ENCODE results near the gene CXCL10. TPM values are rescaled to one million over a fixed set of nuclear protein-coding genes. Genes with fewer than 3 reads are reported as not detected.
"Not testable (repeated sequence)": the region's sequence is repeated elsewhere in the genome, so short reads cannot be mapped to it uniquely, and the experiment has no call there.

Gene CXCL10
- total and polyA plus RNA-seq, 10 of the 15 experiments (the other 5 are each of a cell fraction or from before 2014, with no cell fraction given) = 0.46 to 19.5 (median 2.6) TPM

- H3K4me3 ChIP-seq; BruUV-seq (replicated peaks); H2AFZ ChIP-seq (ENCODE audit: control insufficient read depth, low read depth, low read length); POLR2A ChIA-PET; H3K4me2 ChIP-seq (ENCODE audit: control insufficient read depth, insufficient read depth); H3K9ac ChIP-seq (ENCODE audit: control insufficient read depth, insufficient read depth, low read length); H3K4me1 ChIP-seq (ENCODE audit: control insufficient read depth, insufficient read depth, low read length); H4K20me1 ChIP-seq (ENCODE audit: control insufficient read depth, insufficient read depth); FAIRE-seq; intact Hi-C loops (cut with micrococcal nuclease; ENCODE audit: unreplicated experiment); H3K9me3 ChIP-seq (replicated peaks; ENCODE audit: control insufficient read depth, insufficient read depth, low read length); ATAC-seq; DNase-seq (ENCODE audit: low read depth, low spot score); H3K79me2 ChIP-seq (ENCODE audit: control insufficient read depth, insufficient read depth, low read length); H3K27ac ChIP-seq (ENCODE audit: control insufficient read depth, insufficient read depth); H3K36me3 ChIP-seq (ENCODE audit: control insufficient read depth in 2 of 2, insufficient read depth in 2 of 2, low read length in 1 of 2); H3K27me3 ChIP-seq (replicated peaks in 1 of 2; ENCODE audit: control insufficient read depth in 2 of 2, insufficient read depth in 2 of 2, low read length in 1 of 2): not testable (repeated sequence)
- CTCF ChIA-PET = interaction anchor here (1.2 to 4.6 kb wide), 5 partner anchors 38 to 112 kb away, joined by 3 to 95 read pairs (median 10); no protein-coding TSS in a partner anchor
- 100% methylated on average over 2 of the region's 2 CpGs for WGBS (ENCODE audit: insufficient coverage, insufficient replicate concordance, low lambda C conversion rate, missing lambda C conversion rate)
- RAD21 ChIA-PET (ENCODE audit: unreplicated experiment) = interaction anchor here (1.3 to 1.8 kb wide), 2 partner anchors 64 to 69 kb away, joined by 4 to 6 read pairs; no protein-coding TSS in a partner anchor
- in situ Hi-C loops (cut with MboI) = loop anchor here (5.0 kb wide), 1 partner anchor 69 kb away; no protein-coding TSS in a partner anchor
- SMC1A ChIA-PET (ENCODE audit: uncharacterized antibody, unreplicated experiment) = interaction anchor here (2.1 to 6.8 kb wide), 2 partner anchors 63 to 89 kb away, joined by 5 to 95 read pairs; no protein-coding TSS in a partner anchor
Measured at GRCh38 chr4:75998525-75999147, 24.7 kb downstream of the CXCL10 start.

- H3K4me2 ChIP-seq (ENCODE audit: control insufficient read depth, insufficient read depth) = no peak overlapping the region
- ChIA-PET POLR2A (no interaction called here), RAD21 (ENCODE audit: unreplicated experiment) (interaction anchor here (1.1 to 2.9 kb wide), 3 partner anchors 57 to 151 kb away, joined by 3 to 28 read pairs (median 24); no protein-coding TSS in a partner anchor), SMC1A (ENCODE audit: uncharacterized antibody, unreplicated experiment) (interaction anchor here (1.5 to 6.8 kb wide), 7 partner anchors 10 to 89 kb away, joined by 4 to 95 read pairs (median 15); partner anchors contain the start of gene CXCL9), CTCF (interaction anchor here (0.7 to 4.6 kb wide), 10 partner anchors 11 to 112 kb away, joined by 3 to 95 read pairs (median 22); partner anchors contain the start of genes CXCL11 and CXCL9)
- intact Hi-C loops (cut with micrococcal nuclease; ENCODE audit: unreplicated experiment) (no loop called here), in situ Hi-C loops (cut with MboI) (loop anchor here (5.0 kb wide), 1 partner anchor 69 kb away; no protein-coding TSS in a partner anchor)
- no peak for FAIRE-seq
- no TSS peak for BruUV-seq (replicated peaks)
- H3K27me3 ChIP-seq (replicated peaks in 1 of 2; ENCODE audit: control insufficient read depth in 2 of 2, insufficient read depth in 2 of 2, low read length in 1 of 2) = peaks cover 3 to 6% of the 10 kb centered on the region in 2 experiments; a peak in 2 of 4 replicates
- TF ChIP-seq HDGF (IDR thresholded peaks at IDR 0.05) = no peak
- no peak for TF ChIP-seq POLR2AphosphoS2 (IDR thresholded peaks at IDR 0.05; ENCODE audit: low read depth, low read length)
- TF ChIP-seq CREM (IDR thresholded peaks at IDR 0.05; ENCODE audit: low read depth) = no peak
- TF ChIP-seq CEBPB (IDR thresholded peaks at IDR 0.05; ENCODE audit: borderline replicate concordance in 1 of 2, low read depth in 2 of 2, low read length in 2 of 2) = no peak
- no peaks in the 10 kb centered on the region for H4K20me1 ChIP-seq (ENCODE audit: control insufficient read depth, insufficient read depth)
- H2AFZ ChIP-seq (ENCODE audit: control insufficient read depth, low read depth, low read length) = no peak overlapping the region
- no peak for DNase-seq (ENCODE audit: low read depth, low spot score)
- no peak overlapping the region for H3K27ac ChIP-seq (ENCODE audit: control insufficient read depth, insufficient read depth)
- H3K36me3 ChIP-seq (ENCODE audit: control insufficient read depth in 2 of 2, insufficient read depth in 2 of 2, low read length in 1 of 2) = no peaks in the 10 kb centered on the region
- no peaks in the 10 kb centered on the region for H3K79me2 ChIP-seq (ENCODE audit: control insufficient read depth, insufficient read depth, low read length)
- no peak overlapping the region for H3K9ac ChIP-seq (ENCODE audit: control insufficient read depth, insufficient read depth, low read length)
- 14% methylated on average over 2 of the region's 2 CpGs for WGBS (ENCODE audit: insufficient coverage, insufficient replicate concordance, low lambda C conversion rate, missing lambda C conversion rate)
- no peaks in the 10 kb centered on the region for H3K4me1 ChIP-seq (ENCODE audit: control insufficient read depth, insufficient read depth, low read length)
- H3K9me3 ChIP-seq (replicated peaks; ENCODE audit: control insufficient read depth, insufficient read depth, low read length) = no peaks in the 10 kb centered on the region
- no peak overlapping the region for H3K4me3 ChIP-seq
- no peak for ATAC-seq
Measured at GRCh38 chr4:75997946-75998345, 25.4 kb downstream of the CXCL10 start.

Data from GM12878 (cell line).